NCI-H524 treated with DMSO at 0.1 percent for 48 hours (cell line): ENCODE results near the gene SLC40A1.

Experiments
- DNase-seq: peaks from one replicate; lab custom pipeline; 2025; lab: John Stamatoyannopoulos, UW

The SLC40A1 gene

GRCh38 chr2:189512879-189513278 lies 67.7 kb downstream of the SLC40A1 start:
- no peak for DNase-seq

GRCh38 chr2:189511960-189512319 lies 68.6 kb downstream of the SLC40A1 start:
- DNase-seq = no peak

GRCh38 chr2:189511210-189511959 lies 69.2 kb downstream of the SLC40A1 start:
- no peak for DNase-seq
